HEK293T (cell line): ENCODE measurements around the gene NDUFS8.

Experiments used
- FOXK2 ChIP-seq: fragments of 450-650 bp; IDR thresholded peaks from 2 replicates; pipeline ENCODE4 v1.6.1; 2016; ENCODE audit warnings: mild to moderate bottlenecking
- HDGF ChIP-seq: fragments of 450-650 bp; IDR thresholded peaks from 2 replicates; pipeline ENCODE4 v1.6.1; 2017; ENCODE audit warnings: antibody characterized with exemption, borderline replicate concordance
- LEF1 ChIP-seq: fragments of 450-650 bp; IDR thresholded peaks from 2 replicates; pipeline ENCODE4 v1.6.1; 2017; ENCODE audit warnings: mild to moderate bottlenecking, borderline replicate concordance
- NFRKB ChIP-seq: fragments of 450-650 bp; IDR thresholded peaks from 2 replicates; pipeline ENCODE4 v1.6.1; 2016; ENCODE audit warnings: mild to moderate bottlenecking, moderate library complexity
- SP1 ChIP-seq: fragments of 450-650 bp; IDR thresholded peaks from 2 replicates; pipeline ENCODE4 v1.6.1; 2017

GRCh38 chr11:68021167-68021787 lies 9.2 kb upstream of the NDUFS8 start:
- TF ChIP-seq NFRKB (no peak), HDGF (no peak), SP1 (no peak), LEF1 (no peak), FOXK2 (no peak)
